Neutrophil (primary cell): ENCODE results near the gene TMEM63B.

ENCODE experiments used
- H3K27ac ChIP-seq: fragments of 200-600 bp; sonication (generic); 2 replicates; pipeline ENCODE4 v1.5.1; 2016; ENCODE audit warnings: mild to moderate bottlenecking, moderate library complexity
- H3K27me3 ChIP-seq: fragments of 200-600 bp; sonication (generic); 2 replicates; pipeline ENCODE4 v1.6.0; 2016; ENCODE audit warnings: mild to moderate bottlenecking
- H3K36me3 ChIP-seq: fragments of 200-600 bp; sonication (generic); 2 replicates; pipeline ENCODE4 v1.5.1; 2017
- H3K4me1 ChIP-seq, 2 experiments: fragments of 200-600 bp in 1 of 2; sonication (generic) in 1 of 2; 1 replicate in 1 of 2; 2 replicates in 1 of 2; pipeline versions ENCODE4 v1.5.1 to v1.6.1; 2013 to 2016; ENCODE audit warnings: low read depth in 1 of 2, low read length in 1 of 2, mild to moderate bottlenecking in 1 of 2, moderate library complexity in 1 of 2; ENCODE audit not compliant: control insufficient read depth in 1 of 2, insufficient read depth in 1 of 2
- H3K4me3 ChIP-seq, 2 experiments: fragments of 200-600 bp in 1 of 2; sonication (generic) in 1 of 2; 1 replicate in 1 of 2; 2 replicates in 1 of 2; pipeline ENCODE4 v1.5.1; 2013 to 2016; ENCODE audit warnings: low read depth in 1 of 2, low read length in 1 of 2, mild to moderate bottlenecking in 1 of 2, moderate library complexity in 1 of 2
- H3K9me3 ChIP-seq: fragments of 200-600 bp; sonication (generic); 2 replicates; pipeline ENCODE4 v1.5.1; 2016
- TF ChIP-seq, protein P1 (sequence below): fragments of 200-600 bp; sonication (generic); IDR thresholded peaks from 2 replicates; pipeline ENCODE4 v1.5.1; 2016; ENCODE audit warnings: antibody characterized with exemption

Gene TMEM63B

GRCh38 chr6:44186635-44187025, 59.3 kb downstream of the TMEM63B start:
- H3K9me3 ChIP-seq, result no peaks in the 10 kb centered on the region
- no peak overlapping the region for H3K27ac ChIP-seq
- H3K36me3 ChIP-seq, result no peaks in the 10 kb centered on the region
- TF ChIP-seq, protein P1, sequence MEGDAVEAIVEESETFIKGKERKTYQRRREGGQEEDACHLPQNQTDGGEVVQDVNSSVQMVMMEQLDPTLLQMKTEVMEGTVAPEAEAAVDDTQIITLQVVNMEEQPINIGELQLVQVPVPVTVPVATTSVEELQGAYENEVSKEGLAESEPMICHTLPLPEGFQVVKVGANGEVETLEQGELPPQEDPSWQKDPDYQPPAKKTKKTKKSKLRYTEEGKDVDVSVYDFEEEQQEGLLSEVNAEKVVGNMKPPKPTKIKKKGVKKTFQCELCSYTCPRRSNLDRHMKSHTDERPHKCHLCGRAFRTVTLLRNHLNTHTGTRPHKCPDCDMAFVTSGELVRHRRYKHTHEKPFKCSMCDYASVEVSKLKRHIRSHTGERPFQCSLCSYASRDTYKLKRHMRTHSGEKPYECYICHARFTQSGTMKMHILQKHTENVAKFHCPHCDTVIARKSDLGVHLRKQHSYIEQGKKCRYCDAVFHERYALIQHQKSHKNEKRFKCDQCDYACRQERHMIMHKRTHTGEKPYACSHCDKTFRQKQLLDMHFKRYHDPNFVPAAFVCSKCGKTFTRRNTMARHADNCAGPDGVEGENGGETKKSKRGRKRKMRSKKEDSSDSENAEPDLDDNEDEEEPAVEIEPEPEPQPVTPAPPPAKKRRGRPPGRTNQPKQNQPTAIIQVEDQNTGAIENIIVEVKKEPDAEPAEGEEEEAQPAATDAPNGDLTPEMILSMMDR, result no peak
- no peaks in the 10 kb centered on the region for H3K27me3 ChIP-seq
- no peak overlapping the region for H3K4me3 ChIP-seq
- H3K4me1 ChIP-seq, result no peaks in the 10 kb centered on the region

DNA sequence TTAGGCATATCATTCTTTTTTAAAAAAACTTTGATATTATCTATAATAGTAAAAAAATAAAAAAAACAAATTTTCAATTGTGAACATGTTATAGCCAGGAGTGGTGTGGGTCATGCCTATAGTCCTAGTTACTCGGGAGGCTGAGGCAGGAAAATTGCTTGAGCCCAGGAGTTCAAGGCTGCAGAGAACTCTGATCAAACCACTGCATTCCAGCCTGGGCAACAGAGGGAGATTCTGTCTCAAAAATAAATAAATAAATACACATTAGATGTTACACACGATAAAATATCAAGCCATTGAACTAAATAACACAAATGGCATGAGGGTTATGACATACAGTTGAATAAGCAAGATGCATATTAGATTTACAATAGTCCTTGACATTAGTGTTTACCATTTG, 61.5 kb downstream of the TMEM63B start:
- Histone ChIP-seq H3K4me1 (peaks cover 8 to 10% of the 10 kb centered on the region in 2 experiments), H3K27me3 (no peaks in the 10 kb centered on the region), H3K4me3 (no peak overlapping the region), H3K9me3 (no peaks in the 10 kb centered on the region), H3K27ac (no peak overlapping the region), H3K36me3 (no peaks in the 10 kb centered on the region)
- TF ChIP-seq, protein P1, result no peak

DNA sequence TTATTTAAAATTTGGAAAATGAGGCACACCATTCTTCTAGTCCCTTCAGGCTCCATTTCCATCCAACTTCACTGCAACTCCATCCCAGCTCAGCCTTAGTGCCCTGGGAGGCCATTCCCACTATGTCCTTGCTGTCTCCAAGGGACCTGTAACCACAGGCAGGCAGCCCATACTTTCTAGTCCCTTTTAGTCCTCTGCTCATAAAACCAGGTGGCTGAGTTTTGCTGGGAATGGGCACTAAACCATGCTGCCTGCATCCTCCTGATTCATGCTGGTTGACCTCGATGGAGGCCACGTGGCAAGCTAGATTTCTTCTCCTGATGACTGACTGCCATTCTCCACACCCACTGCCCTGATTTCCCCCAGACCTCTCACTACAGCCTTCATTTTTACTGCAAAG, 61.9 kb downstream of the TMEM63B start:
- TF ChIP-seq, protein P1, result no peak
- Histone ChIP-seq H3K36me3 (no peaks in the 10 kb centered on the region), H3K27ac (no peak overlapping the region), H3K27me3 (no peaks in the 10 kb centered on the region), H3K4me1 (peaks cover 8 to 10% of the 10 kb centered on the region in 2 experiments), H3K9me3 (no peaks in the 10 kb centered on the region), H3K4me3 (no peak overlapping the region)

DNA sequence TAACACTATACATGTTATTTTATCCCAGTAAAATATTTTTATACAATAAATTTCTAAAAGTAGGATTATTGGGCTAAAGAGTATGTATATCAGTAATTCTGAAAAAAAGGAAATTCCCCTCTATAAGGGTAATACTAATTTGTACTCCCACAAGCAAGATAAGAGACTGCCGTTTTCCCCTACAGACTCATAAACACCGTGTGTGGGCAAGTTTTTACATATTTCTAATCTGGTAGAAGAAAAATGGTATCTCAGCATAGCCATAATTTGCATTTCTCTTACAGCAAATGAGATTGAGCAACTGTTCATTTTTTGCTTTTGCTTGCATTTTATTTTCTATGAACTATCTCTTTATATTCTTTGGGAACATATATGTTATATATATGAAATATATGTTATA, 63.4 kb downstream of the TMEM63B start:
- peaks cover 8 to 10% of the 10 kb centered on the region in 2 experiments for H3K4me1 ChIP-seq
- TF ChIP-seq, protein P1, result no peak
- no peaks in the 10 kb centered on the region for H3K9me3 ChIP-seq
- no peaks in the 10 kb centered on the region for H3K36me3 ChIP-seq
- no peaks in the 10 kb centered on the region for H3K27me3 ChIP-seq
- H3K27ac ChIP-seq, result no peak overlapping the region
- H3K4me3 ChIP-seq, result no peak overlapping the region

- Histone ChIP-seq H3K36me3 (no peaks in the 10 kb centered on the region), H3K9me3 (no peaks in the 10 kb centered on the region), H3K27me3 (no peaks in the 10 kb centered on the region), H3K4me3 (peak overlapping the region; percentile 16 to 24), H3K4me1 (peaks cover 8 to 10% of the 10 kb centered on the region in 2 experiments), H3K27ac (no peak overlapping the region)
- TF ChIP-seq, protein P1, result no peak
Measured at GRCh38 chr6:44192428-44193041, 65.2 kb downstream of the TMEM63B start.
